IPS-18c (cell line): ENCODE data around the gene RPL36.
"Not testable (repeated sequence)": the region's sequence is repeated elsewhere in the genome, so short reads cannot be mapped to it uniquely, and the experiment has no call there.

ENCODE experiments used
- H3K4me3 ChIP-seq: 2 replicates; pipeline ENCODE4 v1.7.0; 2013; ENCODE audit warnings: low read depth, mild to moderate bottlenecking, low read length, moderate library complexity; ENCODE audit not compliant: insufficient read depth
- H3K9me3 ChIP-seq: one replicate; pipeline ENCODE4 v1.6.1; 2013; ENCODE audit warnings: mild to moderate bottlenecking, low read length, moderate library complexity; ENCODE audit not compliant: control insufficient read depth, insufficient read depth

Gene RPL36

DNA sequence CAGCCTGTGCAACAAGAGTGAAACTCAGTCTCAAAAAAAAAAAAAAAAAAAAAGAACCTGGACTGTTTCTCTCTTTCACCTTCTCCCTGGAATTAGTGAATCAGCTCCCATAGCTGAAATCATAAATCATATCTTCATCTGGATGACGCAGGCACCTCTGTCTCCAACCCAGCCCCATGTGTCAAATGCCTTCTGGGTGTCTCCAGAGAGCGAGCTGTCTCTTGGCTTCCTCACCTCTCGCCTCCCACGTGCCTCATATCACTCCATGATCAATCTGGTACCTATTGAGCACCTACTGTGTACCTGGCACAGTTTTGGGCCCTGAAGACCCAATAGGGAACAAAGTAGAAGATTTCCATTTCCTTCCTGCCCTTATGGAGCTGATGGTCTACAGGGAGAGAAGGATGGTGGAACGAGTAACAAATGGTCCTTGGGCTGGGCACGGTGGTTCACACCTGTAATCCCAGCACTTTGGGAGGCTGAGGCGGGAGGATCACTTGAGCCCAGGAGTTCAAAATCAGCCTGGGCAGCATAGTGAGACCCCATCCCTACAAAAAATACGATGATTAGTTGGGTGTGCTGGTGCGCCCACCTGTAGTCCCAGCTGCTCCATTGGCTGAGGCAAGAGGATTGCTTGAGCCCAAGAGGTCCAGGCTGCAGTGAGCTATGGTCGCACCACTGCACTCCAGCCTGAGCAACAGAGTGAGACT lies 6.8 kb upstream of the RPL36 start:
- Histone ChIP-seq H3K9me3 (peaks cover 2% of the 10 kb centered on the region), H3K4me3 (no peak overlapping the region)

DNA sequence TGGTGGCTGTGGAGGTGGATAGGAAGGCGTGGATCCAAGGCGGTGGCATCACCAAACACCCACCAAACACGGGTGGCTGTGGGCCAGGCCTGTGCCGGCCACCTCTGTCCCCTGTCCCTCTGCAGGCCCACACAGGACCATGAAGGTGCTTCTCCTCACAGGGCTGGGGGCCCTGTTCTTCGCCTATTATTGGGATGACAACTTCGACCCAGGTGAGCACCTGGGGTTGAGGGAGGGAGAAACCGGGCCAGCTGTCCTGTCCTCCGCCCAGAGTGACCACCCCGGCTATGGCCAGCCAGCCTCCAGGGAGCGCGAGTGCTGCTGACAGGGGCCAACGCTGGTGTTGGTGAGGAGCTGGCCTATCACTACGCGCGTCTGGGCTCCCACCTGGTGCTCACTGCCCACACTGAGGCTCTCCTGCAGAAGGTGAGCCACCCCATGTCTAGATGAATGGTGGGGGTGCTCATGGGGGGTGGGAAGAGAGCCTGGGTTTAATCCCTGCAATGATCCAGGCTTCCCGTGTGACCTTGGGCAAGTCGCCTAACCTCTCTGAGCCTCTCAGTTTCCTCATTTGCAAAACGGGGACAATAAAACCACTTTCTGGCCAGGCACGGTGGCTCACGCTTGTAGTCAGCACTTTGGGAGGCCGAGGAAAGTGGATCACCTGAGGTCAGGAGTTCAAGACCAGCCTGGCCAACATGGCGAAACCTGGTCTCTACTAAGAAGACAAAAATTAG lies 5.2 kb upstream of the RPL36 start:
- Histone ChIP-seq H3K4me3 (no peak overlapping the region), H3K9me3 (peaks cover 2% of the 10 kb centered on the region)

DNA sequence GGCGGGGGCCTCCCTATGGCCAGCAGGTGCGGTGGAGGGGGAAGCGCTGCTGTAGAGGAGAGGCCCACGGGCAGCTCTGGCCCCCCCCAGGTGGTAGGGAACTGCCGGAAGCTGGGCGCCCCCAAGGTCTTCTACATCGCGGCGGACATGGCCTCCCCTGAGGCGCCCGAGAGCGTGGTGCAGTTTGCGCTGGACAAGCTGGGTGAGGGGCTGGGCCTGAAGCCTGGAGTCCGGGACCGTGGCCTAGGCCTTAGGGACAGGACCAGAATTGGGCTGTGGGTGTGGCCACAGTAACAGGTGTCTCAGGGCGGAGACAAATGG lies 3.8 kb upstream of the RPL36 start:
- peaks cover 2% of the 10 kb centered on the region for H3K9me3 ChIP-seq
- H3K4me3 ChIP-seq, result peak overlapping the region; percentile 89

DNA sequence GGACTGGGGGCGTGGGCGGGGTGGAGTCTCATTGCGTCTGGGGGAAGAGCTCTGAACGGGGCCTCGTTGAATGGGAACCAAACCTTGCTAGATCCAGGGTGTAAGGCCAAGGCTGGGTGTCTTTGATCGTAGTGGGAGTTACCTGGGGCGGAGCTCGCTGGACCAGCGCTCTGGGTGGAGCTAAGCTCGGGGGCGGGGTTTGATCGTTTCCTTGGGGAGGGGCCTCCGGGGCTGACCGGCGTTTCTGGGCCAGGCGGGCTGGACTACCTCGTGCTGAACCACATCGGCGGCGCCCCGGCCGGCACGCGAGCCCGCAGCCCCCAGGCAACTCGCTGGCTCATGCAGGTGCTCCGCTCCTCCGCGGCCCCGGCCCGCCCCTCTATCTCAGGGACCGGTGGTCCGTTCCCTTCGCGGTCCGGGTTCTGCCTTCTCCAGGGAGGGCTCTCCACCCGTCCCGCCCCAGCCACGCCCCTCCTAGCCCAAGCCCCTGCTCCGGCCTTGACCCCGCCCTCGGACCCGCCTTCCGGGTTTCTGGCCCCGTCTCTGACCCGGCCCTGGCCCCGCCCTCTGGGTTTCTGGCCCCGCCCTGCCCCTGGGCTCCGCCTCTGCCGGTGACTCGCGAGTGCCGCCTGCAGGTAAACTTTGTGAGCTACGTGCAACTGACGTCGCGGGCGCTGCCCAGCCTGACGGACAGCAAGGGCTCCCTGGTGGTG lies 3.3 kb upstream of the RPL36 start:
- Histone ChIP-seq H3K4me3 (peak overlapping the region; percentile 89), H3K9me3 (peaks cover 2% of the 10 kb centered on the region)

DNA sequence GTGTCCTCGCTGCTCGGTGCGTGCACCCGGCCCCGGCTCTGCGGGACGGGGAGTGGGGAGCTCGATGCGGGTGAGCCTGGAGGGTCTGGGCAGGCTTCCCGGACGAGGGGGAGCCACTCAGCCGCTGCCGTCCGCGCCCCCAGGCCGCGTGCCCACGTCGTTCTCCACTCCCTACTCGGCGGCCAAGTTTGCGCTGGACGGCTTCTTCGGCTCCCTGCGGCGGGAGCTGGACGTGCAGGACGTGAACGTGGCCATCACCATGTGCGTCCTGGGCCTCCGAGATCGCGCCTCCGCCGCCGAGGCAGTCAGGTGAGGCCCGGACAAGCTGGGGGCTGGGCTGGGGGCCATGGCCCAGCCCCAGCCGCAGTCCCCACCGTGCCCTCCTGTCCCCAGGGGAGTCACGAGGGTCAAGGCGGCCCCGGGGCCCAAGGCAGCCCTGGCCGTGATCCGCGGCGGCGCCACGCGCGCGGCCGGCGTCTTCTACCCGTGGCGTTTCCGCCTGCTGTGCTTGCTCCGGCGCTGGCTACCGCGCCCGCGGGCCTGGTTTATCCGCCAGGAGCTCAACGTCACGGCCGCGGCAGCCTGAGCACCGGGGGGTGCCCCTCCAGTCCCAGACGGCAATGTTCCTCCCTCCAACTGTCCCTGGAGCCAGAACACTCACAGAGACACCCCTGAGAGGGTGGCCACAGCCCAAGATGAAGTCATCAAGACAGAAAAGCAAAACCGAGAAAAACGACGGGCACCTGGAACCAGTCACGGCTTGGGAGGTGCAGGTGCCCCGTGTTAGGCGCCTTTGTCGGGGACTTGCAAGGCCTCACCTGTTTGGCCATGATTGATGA lies 2.5 kb upstream of the RPL36 start:
- Histone ChIP-seq H3K4me3 (peak overlapping the region; percentile 34), H3K9me3 (peaks cover 2% of the 10 kb centered on the region)

DNA sequence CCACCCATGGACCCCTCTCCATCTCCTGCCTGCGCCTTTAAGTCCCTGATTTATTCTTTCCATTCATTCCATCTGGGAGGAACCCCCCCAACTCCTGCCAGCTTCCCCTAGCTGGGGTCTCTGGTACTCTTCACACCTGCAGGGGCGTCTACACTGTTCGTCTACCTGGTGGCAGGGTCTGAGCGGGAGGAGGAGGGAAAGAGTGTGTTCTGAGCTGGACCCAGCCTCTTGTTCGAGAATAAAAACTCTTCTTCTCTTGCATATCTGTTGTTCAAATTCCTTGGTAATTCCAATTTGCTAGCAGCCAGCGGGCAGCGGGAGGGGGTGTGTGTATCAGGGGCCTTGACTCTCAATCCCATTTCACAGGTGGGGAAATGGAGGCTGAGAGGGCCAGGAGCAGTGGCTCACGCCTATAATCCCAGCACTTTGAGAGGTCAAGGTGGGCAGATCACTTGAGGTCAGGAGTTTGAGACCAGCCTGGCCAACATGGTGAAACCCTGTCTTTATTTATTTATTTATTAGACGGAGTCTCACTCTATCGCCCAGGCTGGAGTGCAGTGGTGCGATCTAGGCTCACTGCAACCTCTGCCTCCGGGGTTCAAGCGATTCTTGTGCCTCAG lies 1.7 kb upstream of the RPL36 start:
- H3K4me3 ChIP-seq, H3K9me3 ChIP-seq: not testable (repeated sequence)

DNA sequence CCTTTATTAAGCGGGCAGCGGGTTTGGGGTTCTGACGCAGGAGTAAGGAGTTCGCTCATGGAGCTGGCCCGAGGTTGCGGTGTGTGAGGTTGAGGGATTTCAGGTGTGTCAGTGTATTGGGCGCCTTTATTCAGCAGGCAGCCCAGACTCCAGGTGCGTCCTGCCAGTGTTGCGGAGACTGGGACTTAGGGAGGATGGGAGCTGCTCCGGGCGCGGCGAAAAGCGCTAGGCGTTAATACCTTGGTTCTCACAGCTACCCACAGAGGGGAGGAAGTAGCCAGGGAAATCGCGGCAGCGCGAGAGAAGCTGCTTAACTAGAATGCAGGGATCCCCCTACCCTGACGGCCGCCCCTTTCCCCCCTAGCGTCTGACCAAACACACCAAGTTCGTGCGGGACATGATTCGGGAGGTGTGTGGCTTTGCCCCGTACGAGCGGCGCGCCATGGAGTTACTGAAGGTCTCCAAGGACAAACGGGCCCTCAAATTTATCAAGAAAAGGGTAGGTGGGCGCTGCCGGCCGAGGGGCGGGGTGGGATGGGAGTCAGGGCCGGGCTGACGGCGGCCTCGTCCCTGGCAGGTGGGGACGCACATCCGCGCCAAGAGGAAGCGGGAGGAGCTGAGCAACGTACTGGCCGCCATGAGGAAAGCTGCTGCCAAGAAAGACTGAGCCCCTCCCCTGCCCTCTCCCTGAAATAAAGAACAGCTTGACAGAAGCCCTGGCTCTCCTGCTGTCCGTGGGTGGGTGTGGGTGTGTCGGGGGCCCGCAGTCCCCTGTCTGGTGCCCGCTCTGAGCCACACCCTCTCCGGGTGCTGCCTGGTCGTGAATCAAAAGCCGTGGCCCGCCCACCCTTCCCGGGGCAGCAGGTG lies 1.1 kb downstream of the RPL36 start:
- Histone ChIP-seq H3K9me3 (peaks cover 2% of the 10 kb centered on the region), H3K4me3 (peak overlapping the region; percentile 98)

DNA sequence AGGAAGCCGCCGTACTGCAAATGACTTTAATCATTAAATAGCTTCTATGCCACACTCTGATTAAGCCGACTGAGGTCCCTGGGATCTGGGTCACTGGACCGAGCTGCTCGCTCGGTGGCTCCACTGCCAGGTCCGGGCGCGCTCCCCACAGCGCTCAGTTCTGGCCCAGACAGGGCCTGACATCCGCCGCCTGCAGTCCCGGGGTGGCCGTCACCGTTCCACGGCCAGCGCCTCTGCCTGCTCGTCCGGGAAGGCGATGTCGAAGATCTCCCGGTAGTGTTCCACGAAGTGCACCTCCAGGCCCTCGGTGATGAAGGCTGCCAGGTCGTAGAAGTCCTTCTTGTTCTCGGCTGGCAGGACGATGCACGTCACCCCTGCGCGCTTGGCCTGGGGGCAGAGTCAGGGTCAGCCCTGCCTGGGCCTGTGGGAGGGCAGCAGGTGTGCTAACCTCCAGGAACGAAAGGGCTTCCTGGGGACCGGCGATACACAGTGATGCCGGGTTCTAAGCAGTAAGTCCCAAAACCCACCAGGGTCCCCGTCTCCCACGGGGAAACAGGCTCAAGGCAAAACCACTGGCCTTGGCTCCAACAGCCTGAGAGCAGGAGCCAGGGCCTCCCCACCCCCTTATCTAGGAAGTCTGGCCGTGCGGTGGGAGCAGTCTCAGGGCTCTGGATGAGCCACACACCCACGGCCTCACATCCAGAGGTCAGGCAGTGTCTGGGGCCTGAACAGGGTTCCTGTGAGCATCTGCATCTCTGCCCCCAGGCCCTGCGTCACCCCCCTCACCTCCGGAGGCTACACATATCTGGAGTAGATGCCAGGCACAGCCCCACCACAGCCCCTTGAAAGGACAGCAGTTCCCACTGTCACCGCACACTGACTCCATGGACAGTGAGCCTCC lies 2.0 kb downstream of the RPL36 start:
- H3K4me3 ChIP-seq, result peak overlapping the region; percentile 98
- peaks cover 2% of the 10 kb centered on the region for H3K9me3 ChIP-seq

DNA sequence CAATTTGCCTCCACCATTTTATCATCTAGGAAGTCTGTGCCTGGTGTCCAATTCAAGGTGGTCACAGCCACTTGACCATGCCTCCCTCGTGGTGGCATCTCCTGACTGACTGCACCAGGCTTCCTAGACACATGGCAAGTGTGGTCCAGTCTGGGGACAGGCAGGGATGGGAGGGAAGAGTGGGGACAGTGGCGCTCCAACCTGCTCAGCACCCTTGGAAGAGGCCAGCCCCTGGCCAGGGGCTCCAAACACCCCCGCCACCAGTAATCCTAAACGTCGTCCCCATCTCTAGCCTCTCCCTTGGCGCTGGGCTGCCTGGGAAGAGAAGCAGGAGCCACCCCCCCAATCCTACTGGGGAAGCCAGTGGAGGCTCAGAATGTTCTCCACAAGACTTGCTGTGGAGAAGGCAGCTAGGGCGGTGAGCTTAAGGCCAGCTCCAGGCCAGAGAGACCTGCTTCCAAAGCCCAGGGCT lies 2.7 kb downstream of the RPL36 start:
- no peak overlapping the region for H3K4me3 ChIP-seq
- H3K9me3 ChIP-seq, result no peaks in the 10 kb centered on the region

DNA sequence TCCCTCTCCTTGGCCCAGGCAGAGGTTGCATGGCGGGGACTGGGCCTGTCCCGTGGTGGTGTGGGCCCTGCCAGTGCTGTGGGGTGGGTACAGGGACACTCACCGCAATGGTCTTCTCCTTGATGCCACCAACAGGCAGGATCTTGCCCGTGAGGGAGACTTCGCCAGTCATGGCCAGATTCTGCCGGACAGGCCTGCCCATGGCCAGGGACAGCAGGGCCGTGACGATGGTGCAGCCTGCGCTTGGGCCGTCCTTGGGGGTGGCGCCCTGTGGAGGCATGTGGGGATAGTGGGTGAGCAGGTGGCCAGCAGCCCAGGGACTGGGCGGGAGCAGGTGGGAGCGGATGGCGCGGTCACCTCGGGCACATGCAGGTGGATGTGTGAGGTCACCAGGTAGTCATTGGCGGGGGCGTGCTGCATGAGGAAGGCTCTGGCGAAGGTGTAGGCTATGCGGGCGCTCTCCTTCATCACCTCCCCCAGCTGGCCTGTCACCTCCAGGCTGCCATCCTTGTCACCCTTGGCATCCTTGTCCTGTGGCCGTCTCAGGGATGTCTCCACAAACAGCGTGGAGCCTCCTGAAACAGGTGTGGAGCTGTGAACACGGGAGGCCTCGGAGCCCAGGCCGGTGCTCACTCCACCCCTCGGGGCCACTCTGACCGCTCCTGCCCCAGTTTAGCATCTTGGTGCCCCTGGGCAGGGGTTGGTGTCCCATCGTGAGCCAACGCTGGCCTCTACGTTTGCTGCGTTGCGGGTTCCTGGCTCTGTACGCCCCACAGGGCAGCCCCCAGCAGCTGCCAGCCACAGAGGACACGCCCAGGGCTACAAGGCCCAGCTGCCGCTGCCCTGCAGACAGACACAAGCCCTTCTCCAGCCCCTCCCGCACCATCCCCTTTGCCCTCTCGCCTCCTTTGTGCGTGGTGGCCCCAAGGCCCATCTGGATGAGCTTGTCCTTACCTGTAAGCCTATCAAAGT lies 3.4 kb downstream of the RPL36 start:
- Histone ChIP-seq H3K9me3 (no peaks in the 10 kb centered on the region), H3K4me3 (no peak overlapping the region)

DNA sequence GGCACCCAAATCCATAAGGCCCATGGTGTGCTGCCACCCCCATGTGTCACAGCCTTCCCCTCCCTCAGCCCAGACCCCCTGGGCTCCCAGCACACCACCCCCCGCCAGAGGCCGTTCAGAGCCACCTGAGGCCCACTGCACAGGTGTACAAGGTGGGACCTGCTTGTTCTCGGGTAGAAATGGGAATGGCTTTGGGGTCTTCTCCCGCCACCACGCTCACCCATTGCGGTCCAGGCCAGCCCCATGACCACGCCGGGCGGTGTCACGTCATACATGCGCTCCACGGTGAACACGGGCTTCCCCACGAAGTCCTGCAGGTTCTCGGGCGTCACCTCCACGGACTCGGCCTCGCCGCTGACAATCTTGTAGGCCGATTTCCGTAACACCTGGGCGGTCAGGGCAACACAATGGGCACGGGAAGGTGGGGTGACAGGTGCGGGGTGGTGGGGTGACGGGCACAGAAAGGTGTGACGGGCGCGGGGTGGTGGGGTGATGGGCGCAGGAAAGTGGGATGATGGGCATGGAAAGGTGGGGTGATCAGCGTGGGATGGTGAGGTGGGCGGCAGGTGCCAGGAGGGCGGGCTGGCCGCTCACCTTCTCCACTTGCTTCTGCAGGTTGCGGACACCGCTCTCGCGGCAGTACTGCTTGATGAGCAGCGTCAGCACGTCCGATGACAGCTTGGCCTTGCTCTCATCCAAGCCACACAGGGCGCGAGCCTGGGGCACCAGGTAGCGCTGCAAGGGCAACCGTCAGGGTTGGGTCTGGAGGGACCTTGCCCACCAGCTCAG lies 4.3 kb downstream of the RPL36 start:
- Histone ChIP-seq H3K9me3 (no peaks in the 10 kb centered on the region), H3K4me3 (no peak overlapping the region)

DNA sequence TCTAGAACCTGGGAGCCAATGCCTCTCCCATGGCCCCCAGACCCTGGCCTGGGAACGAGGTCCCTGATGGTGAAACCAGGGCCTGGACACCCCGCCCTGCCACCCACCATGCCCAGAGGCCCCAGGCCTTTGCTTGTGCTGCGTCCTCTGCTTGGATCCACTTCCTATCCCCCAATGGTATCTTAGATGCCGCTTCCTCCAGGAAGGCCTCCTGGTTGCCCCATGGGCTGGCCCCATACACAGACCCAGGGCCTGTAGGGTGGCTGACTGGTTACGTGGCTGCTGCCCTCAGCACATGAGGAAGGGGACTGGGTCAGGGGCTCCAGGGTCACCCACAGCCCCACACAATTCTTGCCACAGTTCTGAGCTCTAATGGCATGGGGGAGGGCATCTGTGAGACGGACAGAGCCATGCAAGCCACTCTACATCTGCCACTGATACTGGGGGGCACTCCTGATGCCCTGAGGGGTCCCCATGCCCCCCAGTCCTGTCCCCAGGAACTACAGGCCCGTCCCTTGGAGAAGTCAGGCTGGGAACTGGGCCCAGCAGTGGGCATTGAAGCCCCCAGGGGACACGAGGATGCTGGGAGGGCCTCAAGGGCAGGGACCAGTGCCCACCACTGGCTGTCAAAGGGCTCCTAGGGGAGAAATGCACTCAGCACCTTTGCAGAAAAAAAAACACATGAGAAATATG lies 5.0 kb downstream of the RPL36 start:
- no peak overlapping the region for H3K4me3 ChIP-seq
- H3K9me3 ChIP-seq, result no peaks in the 10 kb centered on the region

DNA sequence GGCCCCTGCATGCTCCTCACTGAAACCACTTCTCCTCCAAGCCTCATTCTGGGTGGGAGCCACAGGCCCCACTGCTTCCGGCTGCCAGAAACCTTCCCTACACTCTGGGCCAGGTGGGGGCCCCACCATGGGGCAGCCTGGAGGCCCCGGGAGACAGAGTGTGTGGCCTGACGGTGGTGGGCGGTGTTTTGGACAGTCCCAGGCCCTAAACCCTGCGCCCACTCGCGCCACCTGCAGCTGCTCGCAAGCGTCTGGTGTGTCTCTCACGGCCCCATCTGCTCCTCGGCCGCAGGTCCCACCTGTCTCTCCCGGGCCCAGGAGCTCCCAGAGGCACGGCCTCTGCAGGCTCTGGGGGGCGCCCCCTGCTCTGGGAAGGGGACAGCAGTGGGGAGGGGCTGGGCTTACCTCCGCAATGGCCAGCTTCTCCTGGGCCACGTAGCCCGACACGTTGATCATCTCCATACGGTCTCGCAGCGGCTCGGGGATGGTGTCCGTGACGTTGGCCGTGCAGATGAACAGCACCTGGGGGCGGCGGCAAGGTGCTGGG lies 5.6 kb downstream of the RPL36 start:
- no peak overlapping the region for H3K4me3 ChIP-seq
- no peaks in the 10 kb centered on the region for H3K9me3 ChIP-seq
